HG03108 (cell line): ENCODE data around the gene MVD.

Experiments used
- ATAC-seq: cut with Tn5 transposase; IDR thresholded peaks from one replicate; pipeline ENCODE4 v1.9.1; 2021; ENCODE audit warnings: moderate library complexity; ENCODE audit not compliant: unreplicated experiment

The MVD gene

GRCh38 chr16:88642881-88643643 lies 19.8 kb downstream of the MVD start:
- ATAC-seq, result no peak

GRCh38 chr16:88640498-88641247 lies 22.2 kb downstream of the MVD start:
- no peak for ATAC-seq

- ATAC-seq, result no peak
Measured at GRCh38 chr16:88640039-88640495, 22.8 kb downstream of the MVD start.

GRCh38 chr16:88639231-88640038 lies 23.5 kb downstream of the MVD start:
- no peak for ATAC-seq

- no peak for ATAC-seq
Measured at GRCh38 chr16:88638323-88639230, 24.3 kb downstream of the MVD start, which contains the start of gene IL17C. Gene IL17C, plus strand, starts transcription at chr16:88638572. Its CDS starts 70 bp downstream, at chr16:88638642.

GRCh38 chr16:88636488-88637265 lies 26.2 kb downstream of the MVD start:
- no peak for ATAC-seq

- ATAC-seq, result no peak
Measured at GRCh38 chr16:88635671-88636319, 27.1 kb downstream of the MVD start.

GRCh38 chr16:88634994-88635670 lies 27.8 kb downstream of the MVD start:
- no peak for ATAC-seq

GRCh38 chr16:88634141-88634993 lies 28.5 kb downstream of the MVD start:
- ATAC-seq, result peak; percentile 63

GRCh38 chr16:88633684-88634140 lies 29.2 kb downstream of the MVD start:
- ATAC-seq, result peak; percentile 40

GRCh38 chr16:88632587-88632930 lies 30.3 kb downstream of the MVD start:
- ATAC-seq, result no peak

- ATAC-seq, result no peak
Measured at GRCh38 chr16:88631920-88632586, 30.8 kb downstream of the MVD start.

- ATAC-seq, result no peak
Measured at GRCh38 chr16:88631384-88631783, 31.5 kb downstream of the MVD start.

GRCh38 chr16:88630941-88631340 lies 31.9 kb downstream of the MVD start:
- no peak for ATAC-seq

- no peak for ATAC-seq
Measured at GRCh38 chr16:88630433-88630832, 32.5 kb downstream of the MVD start.

GRCh38 chr16:88629835-88630234 lies 33.1 kb downstream of the MVD start:
- ATAC-seq, result no peak

GRCh38 chr16:88628512-88628974 lies 34.3 kb downstream of the MVD start:
- no peak for ATAC-seq
